ENCODE measurements around the gene KRTAP10-7.
"Not testable (repeated sequence)": the region's sequence is repeated elsewhere in the genome, so short reads cannot be mapped to it uniquely, and the experiment has no call there.

GRCh38 chr21:44573630-44574456 lies 26.6 kb upstream of the KRTAP10-7 start, which contains the start of gene KRTAP10-4:
- not testable (repeated sequence) for TF ChIP-seq CTCF (IDR thresholded peaks at IDR 0.05; ENCODE audit: insufficient read depth, low read length, poor library complexity, severe bottlenecking); EZH2phosphoT487 (conservative IDR thresholded peaks at IDR 0.05; ENCODE audit: low read length)
